Mucosa of stomach (tissue), 1 donor: ENCODE measurements around the gene ARHGEF40.
"Not testable (repeated sequence)": the region's sequence is repeated elsewhere in the genome, so short reads cannot be mapped to it uniquely, and the experiment has no call there.

Source experiments
- H3K27me3 ChIP-seq: one replicate; pipeline ENCODE4 v1.7.0; 2013; ENCODE audit warnings: mild to moderate bottlenecking, low read length; ENCODE audit not compliant: control insufficient read depth, insufficient read depth
- H3K36me3 ChIP-seq: one replicate; pipeline ENCODE4 v1.7.0; 2013; ENCODE audit warnings: low read length; ENCODE audit not compliant: control insufficient read depth, insufficient read depth
- H3K4me1 ChIP-seq: one replicate; pipeline ENCODE4 v1.7.0; 2013; ENCODE audit warnings: mild to moderate bottlenecking, low read length; ENCODE audit not compliant: control insufficient read depth, insufficient read depth
- H3K4me3 ChIP-seq: one replicate; pipeline ENCODE4 v1.7.0; 2013; ENCODE audit warnings: low read length
- H3K9ac ChIP-seq: one replicate; pipeline ENCODE4 v1.7.0; 2013; ENCODE audit warnings: mild to moderate bottlenecking, low read length, moderate library complexity
- H3K9me3 ChIP-seq: one replicate; pipeline ENCODE4 v1.7.0; 2013; ENCODE audit warnings: mild to moderate bottlenecking, low read length, moderate library complexity; ENCODE audit not compliant: control insufficient read depth
- donor health status: Pancreatic carcinoma.

ARHGEF40 gene

DNA sequence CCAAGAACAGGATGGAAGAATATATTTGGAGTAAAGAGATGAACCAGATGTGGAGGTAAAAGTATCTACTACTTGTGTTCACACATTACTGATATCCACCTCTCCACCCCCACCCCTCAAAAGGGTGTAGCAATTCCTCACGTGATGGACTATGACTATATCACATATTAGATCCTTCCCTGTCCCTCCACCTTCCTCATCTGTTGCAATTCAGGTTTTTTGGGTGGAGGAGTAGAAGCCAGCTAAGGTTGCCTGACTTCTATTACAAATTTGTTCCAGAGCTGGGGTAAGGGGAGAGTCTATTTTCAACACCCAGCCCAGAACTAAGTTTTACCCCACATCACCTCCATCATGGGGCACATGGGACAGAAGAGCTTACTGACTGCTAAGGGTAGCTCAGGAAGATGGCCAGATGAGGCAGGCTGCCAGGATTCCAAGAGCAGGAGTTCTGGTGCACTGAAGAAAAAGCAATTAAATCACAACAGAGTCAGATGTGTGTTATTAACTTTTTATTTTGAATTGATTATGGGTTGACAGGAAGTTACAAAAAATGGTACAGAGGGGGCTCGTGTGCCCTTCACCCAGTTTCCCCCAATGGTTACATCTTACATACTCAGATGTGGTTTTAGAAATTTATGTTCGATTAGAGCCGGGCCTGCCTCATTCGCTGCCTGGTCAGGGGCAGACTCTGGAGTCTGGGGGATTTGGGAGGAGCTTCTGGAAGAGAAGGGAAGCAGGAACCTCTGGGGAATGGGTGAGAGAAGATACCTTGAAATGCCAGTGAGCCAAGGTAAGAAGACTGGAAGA, 37.6 kb upstream of the ARHGEF40 start:
- H3K9ac ChIP-seq: no peak overlapping the region
- no peaks in the 10 kb centered on the region for H3K4me1 ChIP-seq
- no peaks in the 10 kb centered on the region for H3K27me3 ChIP-seq
- no peaks in the 10 kb centered on the region for H3K9me3 ChIP-seq
- no peaks in the 10 kb centered on the region for H3K36me3 ChIP-seq
- no peak overlapping the region for H3K4me3 ChIP-seq

DNA sequence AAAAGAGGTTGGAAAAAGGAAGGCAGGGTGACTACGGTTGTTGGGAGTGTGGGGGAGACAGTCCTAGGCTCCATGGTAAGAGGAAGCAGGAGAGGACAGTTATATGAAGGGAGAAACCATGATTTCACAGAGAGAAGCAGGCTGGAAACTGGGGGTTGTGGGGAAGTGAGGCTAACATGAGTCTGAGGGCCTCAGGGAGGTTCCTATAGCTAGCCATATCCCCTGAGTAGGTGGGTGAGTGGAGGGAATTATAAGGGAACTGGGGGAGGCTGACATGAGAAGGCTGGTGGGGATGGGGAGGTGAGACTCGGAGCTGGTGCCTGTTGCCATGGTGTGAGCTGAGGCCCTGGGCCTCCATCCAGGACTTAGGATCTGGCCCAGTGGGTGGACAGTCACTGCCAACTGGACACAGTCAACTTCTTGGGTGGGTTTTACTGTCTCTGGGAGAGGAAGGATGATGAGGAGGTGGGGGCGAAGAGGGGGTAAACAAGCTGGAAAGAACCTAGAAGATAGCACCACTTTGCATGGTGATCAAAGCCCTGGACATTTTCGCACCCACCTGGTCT, 36.9 kb upstream of the ARHGEF40 start:
- Histone ChIP-seq H3K4me3 (no peak overlapping the region), H3K9ac (no peak overlapping the region), H3K9me3 (no peaks in the 10 kb centered on the region), H3K27me3 (no peaks in the 10 kb centered on the region), H3K36me3 (no peaks in the 10 kb centered on the region), H3K4me1 (peaks cover under 1% of the 10 kb centered on the region)

- no peak within 1 kb of the TSS for H3K4me3 ChIP-seq
- H3K36me3 ChIP-seq: no peaks in the 10 kb centered on the region
- no peaks in the 10 kb centered on the region for H3K9me3 ChIP-seq
- H3K9ac ChIP-seq: no peak within 1 kb of the TSS
- H3K4me1 ChIP-seq: peaks cover 15% of the 10 kb centered on the region
- H3K27me3 ChIP-seq: no peaks in the 10 kb centered on the region
Observed at GRCh38 chr14:21034707-21035106, 35.4 kb upstream of the ARHGEF40 start, which contains the start of gene RNASE13. RNASE13 (minus strand) TSS chr14:21034807; CDS start chr14:21034288, 519 bp downstream.

- Histone ChIP-seq H3K4me1 (peaks cover 17% of the 10 kb centered on the region), H3K9me3 (no peaks in the 10 kb centered on the region), H3K9ac (no peak overlapping the region), H3K27me3 (no peaks in the 10 kb centered on the region), H3K4me3 (no peak overlapping the region), H3K36me3 (no peaks in the 10 kb centered on the region)
Observed at GRCh38 chr14:21036751-21037150, 33.4 kb upstream of the ARHGEF40 start.

GRCh38 chr14:21037156-21037555, 32.9 kb upstream of the ARHGEF40 start:
- H3K36me3 ChIP-seq: no peaks in the 10 kb centered on the region
- peaks cover 17% of the 10 kb centered on the region for H3K4me1 ChIP-seq
- H3K9ac ChIP-seq: no peak overlapping the region
- H3K4me3 ChIP-seq: no peak overlapping the region
- no peaks in the 10 kb centered on the region for H3K9me3 ChIP-seq
- no peaks in the 10 kb centered on the region for H3K27me3 ChIP-seq

DNA sequence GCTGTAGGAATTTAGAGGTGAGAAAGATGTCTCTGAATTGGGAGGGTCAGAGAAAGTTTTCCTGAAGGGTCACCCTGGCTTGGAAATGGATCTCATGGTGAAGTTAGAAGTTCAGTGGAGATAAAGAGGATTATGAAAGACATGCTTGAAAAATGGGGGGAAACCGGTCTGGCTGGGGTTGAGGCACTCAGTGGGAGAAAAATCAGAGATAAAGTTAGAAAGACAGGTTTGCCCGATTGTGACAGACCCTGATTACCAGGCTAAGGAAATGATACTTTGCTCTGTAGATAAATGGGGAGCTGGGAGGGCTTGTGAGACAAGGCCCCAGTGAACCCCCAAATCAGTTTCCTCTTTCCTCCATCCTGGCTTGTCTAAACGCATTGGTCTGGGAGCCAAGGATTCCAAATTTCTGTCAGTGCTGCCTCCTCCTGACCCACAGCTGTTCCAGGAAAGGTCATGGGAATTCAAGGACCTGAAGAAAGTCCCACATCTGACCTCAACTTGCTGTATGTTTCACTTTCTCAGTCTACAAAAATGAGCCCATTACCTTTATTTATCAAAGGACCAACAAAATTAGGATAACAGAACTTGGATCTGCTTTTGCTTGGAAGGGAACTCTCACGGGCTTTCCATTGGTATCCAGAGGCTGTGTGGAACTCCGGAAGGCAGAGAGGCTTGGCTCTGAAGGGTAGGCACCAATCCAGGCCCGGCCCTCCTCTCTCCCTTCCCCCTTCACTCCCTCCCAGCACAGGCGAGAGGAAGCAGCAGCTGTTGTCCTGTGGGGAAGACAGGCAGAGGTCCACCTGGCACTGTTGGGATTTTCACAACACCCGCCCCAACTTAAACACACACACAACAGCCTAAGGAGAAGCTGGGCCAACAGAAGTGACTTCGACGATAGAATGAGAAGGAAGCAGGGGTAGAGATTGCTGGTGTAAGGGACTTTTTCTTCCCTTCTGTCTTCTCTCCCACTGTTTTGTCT, 31.4 kb upstream of the ARHGEF40 start:
- no peak overlapping the region for H3K4me3 ChIP-seq
- H3K9me3 ChIP-seq: no peaks in the 10 kb centered on the region
- peak overlapping the region; percentile 40 for H3K9ac ChIP-seq
- peaks cover 24% of the 10 kb centered on the region for H3K4me1 ChIP-seq
- H3K36me3 ChIP-seq: no peaks in the 10 kb centered on the region
- H3K27me3 ChIP-seq: no peaks in the 10 kb centered on the region

- Histone ChIP-seq H3K9ac (peak overlapping the region; percentile 40), H3K36me3 (no peaks in the 10 kb centered on the region), H3K4me1 (peaks cover 24% of the 10 kb centered on the region), H3K9me3 (no peaks in the 10 kb centered on the region), H3K27me3 (no peaks in the 10 kb centered on the region), H3K4me3 (no peak overlapping the region)
Observed at GRCh38 chr14:21039585-21040369, 30.3 kb upstream of the ARHGEF40 start.

- no peaks in the 10 kb centered on the region for H3K27me3 ChIP-seq
- no peaks in the 10 kb centered on the region for H3K9me3 ChIP-seq
- no peak overlapping the region for H3K4me3 ChIP-seq
- H3K36me3 ChIP-seq: no peaks in the 10 kb centered on the region
- no peak overlapping the region for H3K9ac ChIP-seq
- H3K4me1 ChIP-seq: peaks cover 24% of the 10 kb centered on the region
Observed at GRCh38 chr14:21040370-21040925, 29.7 kb upstream of the ARHGEF40 start.

- not testable (repeated sequence) for H3K9ac ChIP-seq, H3K4me3 ChIP-seq, H3K9me3 ChIP-seq, H3K27me3 ChIP-seq, H3K36me3 ChIP-seq
- peaks cover 24% of the 10 kb centered on the region for H3K4me1 ChIP-seq
Observed at GRCh38 chr14:21040941-21041340, 29.2 kb upstream of the ARHGEF40 start.

DNA sequence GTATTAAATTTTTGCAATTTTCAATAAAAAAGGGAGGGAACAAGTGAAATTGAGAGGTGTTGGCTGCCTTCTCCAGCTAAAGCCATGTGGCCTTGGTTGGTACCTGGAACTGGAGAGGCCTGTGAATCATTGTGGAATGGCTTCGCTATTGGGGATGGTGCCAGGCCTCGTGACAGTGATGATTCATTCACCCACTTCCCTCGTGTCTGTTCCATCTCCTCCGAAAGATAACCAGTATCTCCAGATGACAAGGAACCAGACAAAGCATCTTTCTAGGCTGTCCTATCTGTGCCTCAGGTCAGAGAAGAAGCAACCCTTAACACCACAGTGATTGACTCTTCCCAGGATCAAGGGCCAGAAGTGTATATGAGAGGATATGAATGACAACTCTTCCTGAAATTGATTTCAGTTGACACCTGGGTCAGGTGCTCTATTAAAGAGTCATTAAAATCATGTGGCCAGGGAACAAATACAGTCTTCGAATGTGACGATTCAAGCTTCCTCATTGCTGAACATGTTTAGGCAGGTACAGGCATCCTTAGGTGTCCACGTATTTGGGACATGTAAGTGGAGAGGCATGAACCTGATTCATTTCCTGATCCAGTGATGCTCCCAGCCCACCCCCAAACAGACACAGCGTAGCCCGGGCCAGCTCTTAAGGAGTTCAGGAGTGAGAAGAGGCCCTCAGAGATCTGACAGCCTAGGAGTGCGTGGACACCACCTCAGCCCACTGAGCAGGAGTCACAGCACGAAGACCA, 28.2 kb upstream of the ARHGEF40 start, which contains the start of gene RNASE7:
Gene RNASE7 (plus strand): TSS at position 687 of the 758 bp plus-strand sequence. CDS start 631 bp downstream, outside the sequence.
- Histone ChIP-seq H3K4me3 (no peak within 1 kb of the TSS), H3K4me1 (peaks cover 24% of the 10 kb centered on the region), H3K9ac (no peak within 1 kb of the TSS), H3K36me3 (no peaks in the 10 kb centered on the region), H3K9me3 (no peaks in the 10 kb centered on the region), H3K27me3 (no peaks in the 10 kb centered on the region)
